Stimulated activated CD4-positive, alpha-beta T cell treated with anti-CD3 and anti-CD28 coated beads, Interleukin-15, amount 100 ng/mL, for 24 hours (primary cell): ENCODE data around the gene TCEANC2.
"Not testable (repeated sequence)": the region's sequence is repeated elsewhere in the genome, so short reads cannot be mapped to it uniquely, and the experiment has no call there.

ENCODE experiments used
- DNase-seq: peaks from one replicate; pipeline ENCODE4 v3.0.0-alpha.2; 2020

The TCEANC2 gene

GRCh38 chr1:54028306-54029251 is 24.8 kb upstream of the TCEANC2 start:
- DNase-seq = no peak

- DNase-seq = no peak
Observed at GRCh38 chr1:54037476-54037875, 15.9 kb upstream of the TCEANC2 start.

GRCh38 chr1:54041806-54042205 is 11.6 kb upstream of the TCEANC2 start:
- no peak for DNase-seq

GRCh38 chr1:54045496-54045895 is 7.9 kb upstream of the TCEANC2 start:
- DNase-seq = no peak

GRCh38 chr1:54046671-54047383 is 6.6 kb upstream of the TCEANC2 start:
- no peak for DNase-seq

- DNase-seq = no peak
Observed at GRCh38 chr1:54047384-54048305, 5.8 kb upstream of the TCEANC2 start.

- DNase-seq = not testable (repeated sequence)
Observed at GRCh38 chr1:54050435-54050834, 3.0 kb upstream of the TCEANC2 start.

- no peak for DNase-seq
Observed at GRCh38 chr1:54051933-54052430, 1.4 kb upstream of the TCEANC2 start.

- peak; percentile 40 for DNase-seq
Observed at GRCh38 chr1:54052431-54052933, 926 bp upstream of the TCEANC2 start.

GRCh38 chr1:54053745-54054437 is 483 bp downstream of the TCEANC2 start:
- DNase-seq = peak; percentile 30

- no peak for DNase-seq
Observed at GRCh38 chr1:54054438-54054749, 986 bp downstream of the TCEANC2 start.

- no peak for DNase-seq
Observed at GRCh38 chr1:54064299-54064698, 10.9 kb downstream of the TCEANC2 start.

GRCh38 chr1:54069791-54070170 is 16.4 kb downstream of the TCEANC2 start:
- no peak for DNase-seq

- no peak for DNase-seq
Observed at GRCh38 chr1:54070171-54070837, 16.9 kb downstream of the TCEANC2 start.

GRCh38 chr1:54077359-54077758 is 24.0 kb downstream of the TCEANC2 start:
- no peak for DNase-seq

- DNase-seq = no peak
Observed at GRCh38 chr1:54080598-54081049, 27.2 kb downstream of the TCEANC2 start.

- DNase-seq = peak; percentile 73
Observed at GRCh38 chr1:54081306-54082270, 28.2 kb downstream of the TCEANC2 start.

GRCh38 chr1:54084794-54085193 is 31.4 kb downstream of the TCEANC2 start:
- no peak for DNase-seq

- DNase-seq = no peak
Observed at GRCh38 chr1:54086754-54087153, 33.3 kb downstream of the TCEANC2 start.

- no peak for DNase-seq
Observed at GRCh38 chr1:54088385-54088784, 35.0 kb downstream of the TCEANC2 start.
